Measurements from ENCODE around the gene C19orf73.
"Not testable (repeated sequence)": the region's sequence is repeated elsewhere in the genome, so short reads cannot be mapped to it uniquely, and the experiment has no call there.

Gene C19orf73

GRCh38 chr19:49121841-49122240 lies 2.9 kb upstream of the C19orf73 start:
- DNase-seq (ENCODE audit: low spot score), result not testable (repeated sequence)

GRCh38 chr19:49120868-49121267 lies 1.9 kb upstream of the C19orf73 start:
- DNase-seq (ENCODE audit: low spot score), result no peak

GRCh38 chr19:49120325-49120683 lies 1.4 kb upstream of the C19orf73 start:
- DNase-seq (ENCODE audit: low spot score), result no peak

GRCh38 chr19:49119411-49120324 lies 725 bp upstream of the C19orf73 start, which contains the start of gene PPFIA3:
Gene PPFIA3 (plus strand): TSS chr19:49119544. CDS start chr19:49127874, 8,330 bp downstream.
- DNase-seq (ENCODE audit: low spot score), result peak; percentile 81

GRCh38 chr19:49117677-49118564 lies 1.0 kb downstream of the C19orf73 start:
- no peak for DNase-seq (ENCODE audit: low spot score)

- DNase-seq (ENCODE audit: low spot score), result no peak
Measured at GRCh38 chr19:49116544-49116943, 2.4 kb downstream of the C19orf73 start.

GRCh38 chr19:49114630-49115363 lies 4.1 kb downstream of the C19orf73 start:
- peak; percentile 79 for DNase-seq (ENCODE audit: low spot score)

GRCh38 chr19:49113762-49114629 lies 4.9 kb downstream of the C19orf73 start, which contains the start of gene LIN7B:
Gene LIN7B (plus strand): TSS chr19:49114370. CDS start chr19:49114405, 35 bp downstream.
- peak; percentile 97 for DNase-seq (ENCODE audit: low spot score)

GRCh38 chr19:49111218-49111998 lies 7.5 kb downstream of the C19orf73 start:
- no peak for DNase-seq (ENCODE audit: low spot score)

- DNase-seq (ENCODE audit: low spot score), result no peak
Measured at GRCh38 chr19:49110567-49110966, 8.4 kb downstream of the C19orf73 start.

GRCh38 chr19:49109569-49110233 lies 9.2 kb downstream of the C19orf73 start:
- no peak for DNase-seq (ENCODE audit: low spot score)

- DNase-seq (ENCODE audit: low spot score), result no peak
Measured at GRCh38 chr19:49109051-49109450, 9.9 kb downstream of the C19orf73 start.

- DNase-seq (ENCODE audit: low spot score), result no peak
Measured at GRCh38 chr19:49107625-49108459, 11.1 kb downstream of the C19orf73 start.

GRCh38 chr19:49106648-49107135 lies 12.3 kb downstream of the C19orf73 start:
- peak; percentile 73 for DNase-seq (ENCODE audit: low spot score)

- peak; percentile 86 for DNase-seq (ENCODE audit: low spot score)
Measured at GRCh38 chr19:49104229-49104864, 14.6 kb downstream of the C19orf73 start.

- no peak for DNase-seq (ENCODE audit: low spot score)
Measured at GRCh38 chr19:49103331-49104085, 15.4 kb downstream of the C19orf73 start.

- no peak for DNase-seq (ENCODE audit: low spot score)
Measured at GRCh38 chr19:49102303-49102702, 16.6 kb downstream of the C19orf73 start.

Data from D341Med (cell line).